Measurements from ENCODE around the gene ETFB. TPM values are rescaled to one million over a fixed set of nuclear protein-coding genes. Genes with fewer than 3 reads are reported as not detected.
A peak's percentile ranks its signal among the peaks of the same experiment; 100 is the strongest.

The ETFB gene
- polyA plus RNA-seq (2012; rRNA removed): 130 and 169 TPM in 2 replicates
- 93.1 and 117 TPM in 2 replicates for polyA plus RNA-seq (2012; cell fraction: cytosol; rRNA removed)
- 54.1 and 80.5 TPM in 2 replicates for polyA plus RNA-seq (2012; cell fraction: nucleus; rRNA removed)

GRCh38 chr19:51365965-51366388 is at the start of gene ETFB:
Gene ETFB, minus strand, starts transcription at chr19:51366388. Its CDS starts 62 bp downstream, at chr19:51366326.
- ChIA-PET CTCF (interaction anchor here (1.3 kb wide), 1 partner anchor 25 kb away, joined by 5 read pairs; no protein-coding TSS in a partner anchor), POLR2A (no interaction called here)
- Histone ChIP-seq H3K9me2 (no peaks in the 10 kb centered on the region), H4K20me1 (ENCODE audit: insufficient read depth) (no peaks in the 10 kb centered on the region), H3K4me3 (ENCODE audit: low read depth in 2 of 2, low read length in 1 of 2) (peak within 1 kb of the TSS; percentile 77 to 80), H3K36me3 (replicated peaks in 1 of 2; ENCODE audit: control insufficient read depth in 1 of 2, insufficient read depth in 2 of 2, low read length in 1 of 2) (no peaks in the 10 kb centered on the region), H3K79me2 (ENCODE audit: insufficient read depth) (peaks cover 6% of the 10 kb centered on the region), H3K4me2 (peak within 1 kb of the TSS; percentile 100), H3K4me1 (ENCODE audit: control insufficient read depth in 1 of 2, insufficient read depth in 2 of 2, low read depth in 1 of 2, low read length in 1 of 2) (peaks cover 6 to 21% of the 10 kb centered on the region in 2 experiments; a peak in 3 of 4 replicates), H2AFZ (ENCODE audit: low read depth) (peak within 1 kb of the TSS; percentile 95), H3K27me3 (ENCODE audit: insufficient read depth) (no peaks in the 10 kb centered on the region), H3K9me3 (no peaks in the 10 kb centered on the region), H3K9ac (peak within 1 kb of the TSS; percentile 87), H3K27ac (ENCODE audit: low read depth in 2 of 2, low read length in 1 of 2) (peak within 1 kb of the TSS; percentile 79 to 84), H3F3A (replicated peaks; ENCODE audit: insufficient read depth) (no peaks in the 10 kb centered on the region)
- DNase-seq: no peak
- 1% methylated on average over 19 of the region's 27 CpGs for WGBS (ENCODE audit: low lambda C conversion rate)
- TF ChIP-seq FOXM1 (IDR thresholded peaks at IDR 0.05; ENCODE audit: low read depth) (no peak), MEF2A (IDR thresholded peaks at IDR 0.05; ENCODE audit: borderline replicate concordance, low read depth) (no peak), CTCF (IDR thresholded peaks at IDR 0.05) (no peak), JUND (IDR thresholded peaks at IDR 0.05) (no peak), MAX (IDR thresholded peaks at IDR 0.05; ENCODE audit: low read depth) (peak; percentile 75), CHD2 (IDR thresholded peaks at IDR 0.05; ENCODE audit: low read length, partially characterized antibody) (no peak), EZH2phosphoT487 (IDR thresholded peaks at IDR 0.05; ENCODE audit: borderline replicate concordance, low read depth) (no peak), NFIC (IDR thresholded peaks at IDR 0.05; ENCODE audit: borderline replicate concordance) (no peak), REST (IDR thresholded peaks at IDR 0.05; ENCODE audit: low read depth, low read length) (no peak), RCOR1 (IDR thresholded peaks at IDR 0.05; ENCODE audit: low read length) (no peak), NRF1 (IDR thresholded peaks at IDR 0.05; ENCODE audit: low read depth, low read length) (no peak), ELF1 (IDR thresholded peaks at IDR 0.05) (no peak), USF2 (IDR thresholded peaks at IDR 0.05; ENCODE audit: borderline replicate concordance, low read depth, low read length) (no peak), SIN3A (IDR thresholded peaks at IDR 0.05; ENCODE audit: borderline replicate concordance, low read depth, low read length) (peak; percentile 61; the same call in 1 of the 2 replicates), SMC3 (IDR thresholded peaks at IDR 0.05; ENCODE audit: low read depth, low read length) (no peak), RFX5 (IDR thresholded peaks at IDR 0.05; ENCODE audit: low read length) (no peak), MXI1 (IDR thresholded peaks at IDR 0.05; ENCODE audit: low read depth, low read length) (peak; percentile 84), ZBTB33 (IDR thresholded peaks at IDR 0.05; ENCODE audit: borderline replicate concordance, low read depth) (no peak), YY1 (IDR thresholded peaks at IDR 0.05; ENCODE audit: low read depth) (peak; percentile 65; the same call in 1 of the 2 replicates), USF1 (IDR thresholded peaks at IDR 0.05; ENCODE audit: borderline replicate concordance, low read depth) (no peak), PBX3 (IDR thresholded peaks at IDR 0.05) (no peak), RAD21 (IDR thresholded peaks at IDR 0.05; ENCODE audit: low read length) (no peak), FOXJ3 (CRISPR knock-in tag; IDR thresholded peaks at IDR 0.05) (no peak), FOSL2 (IDR thresholded peaks at IDR 0.05; ENCODE audit: borderline replicate concordance, low read depth) (no peak)
